Esophagus squamous epithelium (tissue), 5 donors: Measurements from ENCODE around the gene MYO7B. TPM values are rescaled to one million over a fixed set of nuclear protein-coding genes. Genes with fewer than 3 reads are reported as not detected.

Experiments used
- DNase-seq: peaks from one replicate; lab custom pipeline; 2025; lab: John Stamatoyannopoulos, UW
- H3K27ac ChIP-seq, 4 donors: fragments of 200-600 bp; sonication (generic); one replicate each; pipeline ENCODE4 v1.5.1; 2016 to 2019; ENCODE audit warnings: mild to moderate bottlenecking in 1 of 4
- H3K27me3 ChIP-seq, 4 donors: fragments of 200-600 bp; sonication (generic); 1 replicate in 3 of 4; 2 replicates in 1 of 4; pipeline versions ENCODE4 v1.5.1 to v1.6.0; 2017 to 2021; ENCODE audit warnings: antibody characterized with exemption in 1 of 4
- H3K36me3 ChIP-seq, 3 donors: fragments of 200-600 bp; sonication (generic); one replicate each; pipeline ENCODE4 v1.5.1; 2016 to 2019
- H3K4me1 ChIP-seq, 3 donors: fragments of 200-600 bp; sonication (generic); one replicate each; pipeline ENCODE4 v1.5.1; 2017 to 2019
- H3K4me3 ChIP-seq, 4 donors: fragments of 200-600 bp; sonication (generic); 1 replicate in 3 of 4; 2 replicates in 1 of 4; pipeline ENCODE4 v1.5.1; 2016 to 2019; ENCODE audit warnings: mild to moderate bottlenecking in 2 of 4, moderate library complexity in 1 of 4
- H3K9me3 ChIP-seq, 3 donors: fragments of 200-600 bp; sonication (generic); one replicate each; pipeline ENCODE4 v1.5.1; 2016 to 2019
- CTCF ChIP-seq, 6 experiments: fragments of 450-650 bp in 4 of 6; fragments of 200-600 bp in 2 of 6; sonication (generic) in 2 of 6; IDR thresholded peaks; one replicate each; pipeline ENCODE4 v1.5.1; 2016 to 2019; ENCODE audit warnings: antibody characterized with exemption in 6 of 6, mild to moderate bottlenecking in 4 of 6, moderate library complexity in 4 of 6
- POLR2A ChIP-seq, 4 donors: fragments of 450-650 bp; IDR thresholded peaks; one replicate each; pipeline ENCODE4 v1.6.1; 2017; ENCODE audit warnings: antibody characterized with exemption in 4 of 4, mild to moderate bottlenecking in 4 of 4, moderate library complexity in 3 of 4
- WGBS, 2 donors: methylation state at CpG; one replicate each; pipeline ENCODE4 v1.1.5; 2018; 5-methylcytosine and 5-hydroxymethylcytosine counted together
- intact Hi-C: fragments of 100-400 bp; cut with DNase I; formaldehyde crosslinking; loops from one replicate; pipeline ENCODE4 v1.15.0; 2022
- total RNA-seq, 4 donors: library from RNA; depleted of rRNA; stranded (reverse); fragments of >200 nt; gene quantifications; one replicate each; pipeline ENCODE4 v1.1.0, GENCODE V29; 2016
- donor health status: DM: yes; HTN: yes; CAD: no.

The MYO7B gene
- total RNA-seq, 4 donors from 2014 or later: 0.19 TPM; not detected in 3

DNA sequence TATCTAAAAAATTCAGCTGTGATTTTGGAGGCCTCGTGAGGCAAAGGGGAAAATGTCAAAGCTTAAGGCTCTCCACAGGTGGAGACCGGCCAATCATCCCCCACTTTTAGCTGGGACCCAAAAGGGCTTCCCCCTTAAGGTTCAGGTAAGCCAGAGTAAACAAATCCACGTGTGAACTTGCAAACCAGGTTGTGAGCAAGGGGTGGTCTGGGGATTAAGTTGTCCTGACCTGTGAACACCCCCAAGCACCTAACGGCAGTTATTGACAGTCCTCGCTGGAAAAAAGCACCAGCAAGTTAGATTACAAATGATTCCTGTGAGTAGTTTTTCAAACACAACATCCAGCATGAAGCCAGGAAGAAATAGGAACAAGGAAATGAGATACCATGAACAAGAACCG is 42.9 kb downstream of the MYO7B start:
- 47 to 62% methylated on average over 5 to 6 of the region's 6 CpGs for WGBS, 2 donors

GRCh38 chr2:127579231-127579630 is 43.7 kb downstream of the MYO7B start:
- H3K27me3 ChIP-seq: no peaks in the 10 kb centered on the region
- H3K4me3 ChIP-seq: no peak overlapping the region
- no peaks in the 10 kb centered on the region for H3K36me3 ChIP-seq
- peaks cover 0 to 12% (median 6%) of the 10 kb centered on the region in 3 donors for H3K4me1 ChIP-seq
- H3K27ac ChIP-seq: no peak overlapping the region
- no peak for TF ChIP-seq CTCF (IDR thresholded peaks at IDR 0.05)
- TF ChIP-seq POLR2A (IDR thresholded peaks at IDR 0.05): no peak
- 71 to 87% methylated on average over 4 of the region's 4 CpGs for WGBS, 2 donors
- intact Hi-C loops: no loop called here
- no peaks in the 10 kb centered on the region for H3K9me3 ChIP-seq
- no peak for DNase-seq

More for the DNA sequence above, 42.9 kb downstream of the MYO7B start:
- no peak overlapping the region for H3K4me3 ChIP-seq
- H3K9me3 ChIP-seq: no peaks in the 10 kb centered on the region
- H3K27me3 ChIP-seq: no peaks in the 10 kb centered on the region
- H3K4me1 ChIP-seq: peaks cover 0 to 12% (median 6%) of the 10 kb centered on the region in 3 donors
- TF ChIP-seq POLR2A (IDR thresholded peaks at IDR 0.05): no peak
- TF ChIP-seq CTCF (IDR thresholded peaks at IDR 0.05): no peak
- H3K36me3 ChIP-seq: no peaks in the 10 kb centered on the region
- no peak for DNase-seq
- intact Hi-C loops: no loop called here
- H3K27ac ChIP-seq: no peak overlapping the region

DNA sequence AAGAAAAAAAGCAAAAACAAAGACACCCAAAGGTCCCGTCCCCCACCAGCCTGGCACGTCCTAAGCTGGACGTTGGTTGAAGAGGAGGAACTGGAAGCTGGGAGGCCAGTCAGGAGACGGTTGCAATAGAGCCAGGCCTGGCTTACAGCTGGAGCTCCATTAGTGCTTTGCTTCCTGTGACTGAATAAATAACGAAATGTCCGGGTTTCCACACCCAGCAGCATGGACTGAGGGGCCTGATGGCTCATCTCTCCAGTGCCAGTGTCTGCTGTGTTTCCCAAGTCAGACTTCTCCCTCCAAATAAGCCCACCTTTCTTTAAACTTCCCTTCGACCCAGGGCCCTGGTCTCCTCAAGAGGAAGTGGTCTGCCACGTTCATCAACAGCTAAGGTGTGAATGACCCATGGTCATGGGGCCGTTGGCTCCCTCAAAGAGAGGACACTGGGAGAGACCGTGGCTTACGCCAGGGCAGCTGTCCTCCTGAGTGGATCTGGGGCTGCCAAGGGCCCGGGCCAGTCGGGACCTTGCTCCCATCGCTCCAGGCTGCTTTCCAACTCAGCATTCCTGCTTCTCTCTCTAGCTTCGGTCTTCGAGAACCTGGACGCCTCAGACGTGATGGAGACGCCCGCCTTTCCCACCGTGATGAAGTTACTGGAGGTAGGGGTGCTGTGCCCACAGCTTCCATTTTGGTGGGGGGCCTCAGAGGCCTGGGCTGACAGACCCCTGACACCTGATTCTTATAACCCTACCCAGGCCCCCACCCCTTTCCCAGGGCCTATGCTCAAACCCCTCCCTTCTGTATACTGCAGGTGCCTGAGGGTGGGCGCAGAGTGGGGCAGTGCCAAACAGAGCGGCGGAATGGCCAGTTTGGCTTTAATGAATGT is 44.9 kb downstream of the MYO7B start:
- 69 to 70% methylated on average over 10 to 11 of the region's 24 CpGs for WGBS, 2 donors
- Histone ChIP-seq H3K27ac (no peak overlapping the region), H3K4me3 (no peak overlapping the region), H3K9me3 (no peaks in the 10 kb centered on the region), H3K36me3 (no peaks in the 10 kb centered on the region), H3K27me3 (no peaks in the 10 kb centered on the region), H3K4me1 (peaks cover 0 to 12% (median 6%) of the 10 kb centered on the region in 3 donors)
- no peak for DNase-seq
- intact Hi-C loops: no loop called here
- TF ChIP-seq CTCF (IDR thresholded peaks at IDR 0.05): no peak
- no peak for TF ChIP-seq POLR2A (IDR thresholded peaks at IDR 0.05)

GRCh38 chr2:127581050-127581345 is 45.5 kb downstream of the MYO7B start:
- no peak for DNase-seq
- Histone ChIP-seq H3K4me3 (no peak overlapping the region), H3K9me3 (no peaks in the 10 kb centered on the region), H3K4me1 (peaks cover 0 to 10% (median 6%) of the 10 kb centered on the region in 3 donors), H3K27ac (no peak overlapping the region), H3K36me3 (no peaks in the 10 kb centered on the region), H3K27me3 (no peaks in the 10 kb centered on the region)
- 84 to 92% methylated on average over 4 of the region's 4 CpGs for WGBS, 2 donors
- intact Hi-C loops: no loop called here
- no peak for TF ChIP-seq POLR2A (IDR thresholded peaks at IDR 0.05)
- TF ChIP-seq CTCF (IDR thresholded peaks at IDR 0.05): no peak
